Measurements from ENCODE around the gene NCEH1. TPM values are rescaled to one million over a fixed set of nuclear protein-coding genes. Genes with fewer than 3 reads are reported as not detected.
"Not testable (repeated sequence)": the region's sequence is repeated elsewhere in the genome, so short reads cannot be mapped to it uniquely, and the experiment has no call there.

NCEH1 gene
- total RNA-seq (2014; rRNA removed; shearing (Covaris generic)): 78.4 and 110 TPM in 2 replicates

GRCh38 chr3:172710664-172711453, at the start of gene NCEH1:
NCEH1 (minus strand) TSS chr3:172711067; CDS start chr3:172710984, 83 bp downstream.
- DNase-seq (ENCODE audit: low read depth): peak; percentile 100

GRCh38 chr3:172760416-172760815, 49.5 kb upstream of the NCEH1 start:
- DNase-seq (ENCODE audit: low read depth): peak; percentile 28

GRCh38 chr3:172753125-172753524, 42.3 kb upstream of the NCEH1 start:
- no peak for DNase-seq (ENCODE audit: low read depth)

GRCh38 chr3:172752651-172753050, 41.8 kb upstream of the NCEH1 start:
- peak; percentile 12 for DNase-seq (ENCODE audit: low read depth)

- peak; percentile 55 for DNase-seq (ENCODE audit: low read depth)
Measured at GRCh38 chr3:172751175-172751704, 40.4 kb upstream of the NCEH1 start.

- peak; percentile 100 for DNase-seq (ENCODE audit: low read depth)
Measured at GRCh38 chr3:172750368-172751174, 39.7 kb upstream of the NCEH1 start, which contains the start of gene ECT2. ECT2 (plus strand) TSS chr3:172750726; CDS start chr3:172754531, 3,805 bp downstream.

- no peak for DNase-seq (ENCODE audit: low read depth)
Measured at GRCh38 chr3:172750069-172750367, 39.2 kb upstream of the NCEH1 start.

GRCh38 chr3:172749230-172749965, 38.5 kb upstream of the NCEH1 start:
- peak; percentile 96 for DNase-seq (ENCODE audit: low read depth)

- DNase-seq (ENCODE audit: low read depth): peak; percentile 46
Measured at GRCh38 chr3:172746475-172746874, 35.6 kb upstream of the NCEH1 start.

- DNase-seq (ENCODE audit: low read depth): no peak
Measured at GRCh38 chr3:172739462-172739861, 28.6 kb upstream of the NCEH1 start.

- DNase-seq (ENCODE audit: low read depth): no peak
Measured at GRCh38 chr3:172735014-172735413, 24.1 kb upstream of the NCEH1 start.

GRCh38 chr3:172726380-172726779, 15.5 kb upstream of the NCEH1 start:
- DNase-seq (ENCODE audit: low read depth): no peak

GRCh38 chr3:172722536-172723040, 11.7 kb upstream of the NCEH1 start:
- DNase-seq (ENCODE audit: low read depth): not testable (repeated sequence)

- peak; percentile 28 for DNase-seq (ENCODE audit: low read depth)
Measured at GRCh38 chr3:172717493-172718088, 6.7 kb upstream of the NCEH1 start.

GRCh38 chr3:172716476-172716875, 5.6 kb upstream of the NCEH1 start:
- DNase-seq (ENCODE audit: low read depth): peak; percentile 29

- DNase-seq (ENCODE audit: low read depth): no peak
Measured at GRCh38 chr3:172713316-172713715, 2.4 kb upstream of the NCEH1 start.

- no peak for DNase-seq (ENCODE audit: low read depth)
Measured at GRCh38 chr3:172711454-172711795, 558 bp upstream of the NCEH1 start.

GRCh38 chr3:172709774-172710663, 848 bp downstream of the NCEH1 start:
- peak; percentile 67 for DNase-seq (ENCODE audit: low read depth)

GRCh38 chr3:172708921-172709773, 1.7 kb downstream of the NCEH1 start:
- no peak for DNase-seq (ENCODE audit: low read depth)

Measured in M059J (cell line).